CD1c-positive myeloid dendritic cell (primary cell): ENCODE measurements around the gene SMTNL2.
"Not testable (repeated sequence)": the region's sequence is repeated elsewhere in the genome, so short reads cannot be mapped to it uniquely, and the experiment has no call there.

ENCODE experiments used
- DNase-seq: peaks from one replicate; pipeline ENCODE4 v3.0.0-alpha.2; 2016; ENCODE audit errors: extremely low spot score

SMTNL2 gene

GRCh38 chr17:4560421-4560820 lies 23.9 kb upstream of the SMTNL2 start, which contains the start of gene GGT6:
GGT6 (minus strand) TSS chr17:4560577; CDS start chr17:4560521, 56 bp downstream.
- no peak for DNase-seq

GRCh38 chr17:4560837-4561256 lies 23.5 kb upstream of the SMTNL2 start:
- DNase-seq: no peak

- DNase-seq: no peak
Measured at GRCh38 chr17:4562015-4562969, 22.0 kb upstream of the SMTNL2 start.

GRCh38 chr17:4565209-4566141 lies 18.9 kb upstream of the SMTNL2 start:
- DNase-seq: peak; percentile 86

GRCh38 chr17:4566785-4567184 lies 17.5 kb upstream of the SMTNL2 start:
- peak; percentile 69 for DNase-seq

GRCh38 chr17:4569591-4569990 lies 14.7 kb upstream of the SMTNL2 start:
- no peak for DNase-seq

GRCh38 chr17:4572131-4572530 lies 12.2 kb upstream of the SMTNL2 start:
- DNase-seq: no peak

GRCh38 chr17:4573115-4573514 lies 11.2 kb upstream of the SMTNL2 start:
- DNase-seq: no peak

GRCh38 chr17:4573669-4574068 lies 10.7 kb upstream of the SMTNL2 start:
- DNase-seq: peak; percentile 85

- DNase-seq: no peak
Measured at GRCh38 chr17:4574448-4575045, 9.8 kb upstream of the SMTNL2 start.

GRCh38 chr17:4576161-4576558 lies 8.2 kb upstream of the SMTNL2 start:
- no peak for DNase-seq

GRCh38 chr17:4576729-4577322 lies 7.5 kb upstream of the SMTNL2 start:
- DNase-seq: no peak

GRCh38 chr17:4577386-4577993 lies 6.8 kb upstream of the SMTNL2 start:
- no peak for DNase-seq

GRCh38 chr17:4578349-4578748 lies 6.0 kb upstream of the SMTNL2 start:
- DNase-seq: not testable (repeated sequence)

- no peak for DNase-seq
Measured at GRCh38 chr17:4579678-4580077, 4.7 kb upstream of the SMTNL2 start.

GRCh38 chr17:4580291-4580690 lies 4.0 kb upstream of the SMTNL2 start:
- DNase-seq: no peak

GRCh38 chr17:4582101-4582501 lies 2.2 kb upstream of the SMTNL2 start:
- no peak for DNase-seq

GRCh38 chr17:4582691-4583090 lies 1.6 kb upstream of the SMTNL2 start:
- DNase-seq: no peak

- DNase-seq: no peak
Measured at GRCh38 chr17:4583206-4583605, 1.1 kb upstream of the SMTNL2 start.

GRCh38 chr17:4583782-4584100 lies 588 bp upstream of the SMTNL2 start:
- DNase-seq: no peak

- DNase-seq: no peak
Measured at GRCh38 chr17:4584917-4585637, 748 bp downstream of the SMTNL2 start.
